Tibial artery (tissue), 4 donors: ENCODE data around the gene LFNG.
A peak's percentile ranks its signal among the peaks of the same experiment; 100 is the strongest.

Experiments
- DNase-seq, 2 donors: peaks; one replicate each; pipeline ENCODE4 v3.0.0-alpha.2; 2019
- H3K27ac ChIP-seq, 2 donors: fragments of 200-600 bp; sonication (generic) in 1 of 2; 1 replicate in 1 of 2; 2 replicates in 1 of 2; pipeline ENCODE4 v1.5.1; 2018 to 2019; ENCODE audit warnings: mild to moderate bottlenecking in 1 of 2
- H3K27me3 ChIP-seq, 2 donors: fragments of 200-600 bp; sonication (generic) in 1 of 2; one replicate each; pipeline versions ENCODE4 v1.5.1 to v1.6.0; 2016 to 2019
- H3K36me3 ChIP-seq, 3 donors: fragments of 200-600 bp; sonication (generic) in 2 of 3; one replicate each; pipeline ENCODE4 v1.5.1; 2016 to 2019; ENCODE audit warnings: mild to moderate bottlenecking in 2 of 3
- H3K4me1 ChIP-seq, 4 donors: fragments of 200-600 bp; sonication (generic) in 2 of 4; 1 replicate in 3 of 4; 2 replicates in 1 of 4; pipeline ENCODE4 v1.5.1; 2016 to 2019
- H3K4me3 ChIP-seq, 2 donors: fragments of 200-600 bp; sonication (generic) in 1 of 2; 1 replicate in 1 of 2; 2 replicates in 1 of 2; pipeline ENCODE4 v1.5.1; 2018 to 2019; ENCODE audit warnings: mild to moderate bottlenecking in 2 of 2
- H3K9me3 ChIP-seq, 3 donors: fragments of 200-600 bp; sonication (generic) in 1 of 3; one replicate each; pipeline ENCODE4 v1.5.1; 2016 to 2019
- CTCF ChIP-seq, 2 experiments: fragments of 200-600 bp in 1 of 2; fragments of 450-650 bp in 1 of 2; IDR thresholded peaks; one replicate each; pipeline ENCODE4 v1.5.1; 2017 to 2019; ENCODE audit warnings: antibody characterized with exemption in 2 of 2, mild to moderate bottlenecking in 1 of 2, moderate library complexity in 1 of 2
- intact Hi-C: fragments of 100-400 bp; cut with DNase I; formaldehyde crosslinking; loops from one replicate; pipeline ENCODE4 v1.15.0; 2023; ENCODE audit warnings: low total_unique reads

LFNG gene

DNA sequence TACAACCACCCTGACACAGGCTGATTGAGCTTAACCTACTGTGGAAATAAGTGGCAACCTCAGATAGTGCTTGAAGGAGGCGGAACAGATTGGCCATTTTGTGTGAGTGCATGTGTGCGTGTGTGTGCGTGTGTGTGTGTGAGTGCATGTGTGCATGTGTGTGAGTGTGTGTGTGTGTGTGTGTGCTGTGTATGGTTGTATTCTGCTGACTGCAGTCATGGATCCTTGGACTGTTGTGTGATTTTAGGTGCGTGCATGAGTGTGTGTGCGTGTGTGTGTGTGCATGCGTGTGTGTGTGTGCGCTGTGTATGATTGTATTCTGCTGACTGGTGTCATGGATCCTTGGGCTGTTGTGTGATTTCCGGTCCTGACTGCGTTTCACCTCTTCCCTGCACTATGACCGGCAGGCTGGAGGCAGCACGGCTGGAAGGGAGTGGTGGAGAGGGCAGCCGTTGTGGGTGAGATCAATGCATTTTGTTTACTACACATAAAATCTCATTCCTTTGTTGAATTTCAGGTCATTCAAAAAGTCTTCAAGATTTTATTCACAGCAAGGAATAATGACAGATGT, 45.5 kb downstream of the LFNG start:
- peaks cover 0 to 8% (median 3%) of the 10 kb centered on the region in 4 donors for H3K4me1 ChIP-seq
- intact Hi-C loops, result loop anchor here (5.0 to 10.0 kb wide), 2 partner anchors 43 to 120 kb away; partner anchors contain the start of gene AMZ1
- no peak for DNase-seq

GRCh38 chr7:2566348-2566889, 46.8 kb downstream of the LFNG start:
- Histone ChIP-seq H3K9me3 (no peaks in the 10 kb centered on the region), H3K36me3 (peaks cover 0 to under 1% (median 0%) of the 10 kb centered on the region in 3 donors), H3K4me1 (peaks cover 0 to 4% (median 0%) of the 10 kb centered on the region in 4 donors), H3K4me3 (no peak overlapping the region), H3K27me3 (no peaks in the 10 kb centered on the region), H3K27ac (no peak overlapping the region)
- TF ChIP-seq CTCF (IDR thresholded peaks at IDR 0.05), result no peak
- no peak for DNase-seq
- intact Hi-C loops, result loop anchor here (10.0 kb wide), 1 partner anchor 118 kb away; the partner anchor contains the start of gene AMZ1

More for the DNA sequence above, 45.5 kb downstream of the LFNG start:
- TF ChIP-seq CTCF (IDR thresholded peaks at IDR 0.05), result no peak
- no peaks in the 10 kb centered on the region for H3K36me3 ChIP-seq
- H3K27me3 ChIP-seq, result no peaks in the 10 kb centered on the region
- H3K4me3 ChIP-seq, result no peak overlapping the region
- H3K9me3 ChIP-seq, result no peaks in the 10 kb centered on the region
- H3K27ac ChIP-seq, result no peak overlapping the region

DNA sequence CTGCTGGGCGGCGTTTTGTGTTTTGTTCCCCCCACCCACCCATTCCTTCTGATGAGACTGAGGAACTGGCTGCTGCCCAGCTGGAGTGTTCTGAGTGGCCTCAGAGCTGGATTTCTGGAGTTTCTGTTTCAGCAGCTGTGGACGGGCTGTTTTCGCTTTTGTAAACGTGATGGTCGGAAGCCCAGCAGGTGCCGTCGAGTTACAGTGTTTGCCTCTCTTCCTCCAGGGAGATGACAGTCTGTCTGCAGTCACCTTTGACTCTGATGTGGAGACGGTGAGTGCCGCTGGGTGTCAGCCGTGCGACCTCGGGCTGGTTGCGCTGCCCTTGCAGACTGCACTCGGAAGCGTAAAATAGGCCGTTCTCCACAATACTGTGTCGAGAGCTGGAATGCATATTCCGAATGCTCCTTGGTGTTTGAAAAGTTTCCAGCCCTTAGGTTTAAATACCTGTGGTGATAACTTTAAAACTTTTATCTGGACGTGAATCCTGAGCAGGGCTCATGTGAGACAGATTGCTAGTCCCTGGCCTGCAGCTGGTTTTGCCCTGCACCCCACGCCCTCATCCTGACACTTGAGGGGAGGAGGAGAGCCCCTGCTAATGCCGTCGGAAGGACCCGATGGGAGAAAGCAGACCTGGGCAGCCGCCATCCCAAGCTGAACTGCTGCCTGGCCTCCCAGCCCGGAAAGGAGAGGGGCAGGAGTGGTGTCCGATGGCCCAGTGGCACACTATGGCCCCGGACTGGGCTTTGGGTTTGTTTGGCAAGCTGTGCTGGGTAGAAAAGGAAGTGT, 47.5 kb downstream of the LFNG start:
- intact Hi-C loops, result loop anchor here (10.0 kb wide), 1 partner anchor 118 kb away; the partner anchor contains the start of gene AMZ1
- Histone ChIP-seq H3K9me3 (no peaks in the 10 kb centered on the region), H3K27ac (no peak overlapping the region), H3K4me3 (no peak overlapping the region), H3K27me3 (no peaks in the 10 kb centered on the region), H3K36me3 (peaks cover 0 to 7% (median 4%) of the 10 kb centered on the region in 3 donors), H3K4me1 (peaks cover 0 to 4% (median 0%) of the 10 kb centered on the region in 4 donors)
- no peak for DNase-seq
- TF ChIP-seq CTCF (IDR thresholded peaks at IDR 0.05), result no peak

DNA sequence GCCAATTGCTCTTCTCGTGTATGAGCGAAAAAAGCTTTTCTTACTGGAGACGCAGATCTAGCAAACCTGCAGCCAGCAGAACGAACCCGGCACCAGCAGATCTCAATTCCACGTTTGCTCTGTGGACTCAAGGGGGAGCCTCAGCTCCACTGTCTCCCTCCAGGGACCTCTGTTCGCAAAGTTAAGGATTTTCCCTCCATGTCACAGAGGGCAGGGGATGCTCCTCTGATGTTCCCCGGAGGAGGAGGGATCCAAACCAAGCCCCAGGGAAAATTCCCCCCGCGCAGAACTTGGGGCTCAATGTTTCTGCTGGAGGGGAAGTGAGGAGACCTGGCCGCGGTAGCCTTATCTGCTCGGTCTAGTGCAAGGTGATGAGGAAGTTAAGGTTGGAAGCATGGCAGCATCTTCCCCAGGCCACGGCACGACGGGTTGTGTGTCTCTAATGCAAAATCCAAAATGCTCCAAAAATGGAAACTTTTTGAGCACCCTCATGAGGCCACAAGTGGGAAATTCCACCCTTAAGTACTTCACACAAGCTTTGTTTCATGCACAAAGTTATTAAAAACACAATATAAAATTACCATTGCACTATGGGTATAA, 48.2 kb downstream of the LFNG start:
- H3K4me1 ChIP-seq, result peaks cover 0 to 4% (median 0%) of the 10 kb centered on the region in 4 donors
- peak in 1 of 2 donors; percentile 38 for DNase-seq
- no peaks in the 10 kb centered on the region for H3K9me3 ChIP-seq
- intact Hi-C loops, result loop anchor here (10.0 kb wide), 1 partner anchor 117 kb away; the partner anchor contains the start of gene AMZ1
- peak; percentile 48 to 55 for TF ChIP-seq CTCF (IDR thresholded peaks at IDR 0.05)
- H3K27me3 ChIP-seq, result no peaks in the 10 kb centered on the region
- no peak overlapping the region for H3K27ac ChIP-seq
- H3K36me3 ChIP-seq, result peaks cover 0 to 11% (median 10%) of the 10 kb centered on the region in 3 donors
- H3K4me3 ChIP-seq, result no peak overlapping the region

DNA sequence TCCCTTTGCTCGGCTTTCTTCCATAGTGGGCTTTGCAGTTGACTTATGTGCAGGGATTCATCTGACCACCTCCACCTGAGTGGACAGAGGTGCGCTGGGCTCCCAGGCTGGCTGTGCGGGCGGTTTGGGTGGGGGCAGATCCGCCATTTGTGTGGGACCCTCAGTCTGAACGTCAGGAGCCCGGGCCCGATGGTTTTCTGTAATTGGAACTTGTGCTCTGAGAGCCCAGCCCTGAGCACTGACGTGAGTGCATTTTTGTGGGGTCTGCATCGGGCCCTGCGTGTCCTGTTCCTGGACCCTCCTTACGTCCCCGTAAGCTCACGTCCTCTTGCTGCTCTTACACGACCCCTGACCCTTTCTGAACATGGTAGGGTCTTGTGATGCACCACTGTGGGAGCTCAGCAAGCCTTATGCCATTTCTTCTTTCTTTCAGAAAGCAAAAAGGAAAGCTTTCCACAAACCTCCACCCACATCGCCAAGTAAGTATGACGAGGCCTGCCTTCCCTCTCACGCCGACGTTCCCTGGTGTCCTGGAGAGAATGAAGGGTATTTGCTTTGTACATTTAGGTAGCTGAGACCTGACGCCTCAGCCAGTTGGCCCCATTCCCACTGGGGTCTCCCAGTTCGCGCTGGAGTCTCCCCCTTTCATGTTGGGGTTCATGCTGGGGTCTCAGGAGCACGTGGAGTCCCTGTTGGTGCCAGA, 49.1 kb downstream of the LFNG start:
- Histone ChIP-seq H3K27me3 (no peaks in the 10 kb centered on the region), H3K36me3 (peaks cover 2 to 18% (median 14%) of the 10 kb centered on the region in 3 donors), H3K4me3 (no peak overlapping the region), H3K27ac (no peak overlapping the region), H3K4me1 (peaks cover 0 to 4% (median 0%) of the 10 kb centered on the region in 4 donors), H3K9me3 (no peaks in the 10 kb centered on the region)
- no peak for TF ChIP-seq CTCF (IDR thresholded peaks at IDR 0.05)
- intact Hi-C loops, result loop anchor here (10.0 kb wide), 1 partner anchor 116 kb away; the partner anchor contains the start of gene AMZ1
- no peak for DNase-seq
